HuH-7.5 (cell line): ENCODE data around the gene TMEM88.

Experiments
- DNase-seq: peaks from one replicate; pipeline ENCODE4 v3.0.0; 2011; ENCODE audit warnings: low spot score

Gene TMEM88

GRCh38 chr17:7833011-7833794 is 21.7 kb upstream of the TMEM88 start:
- DNase-seq = no peak

GRCh38 chr17:7833795-7834541 is 20.9 kb upstream of the TMEM88 start, which contains the start of gene KDM6B:
Gene KDM6B, plus strand, starts transcription at chr17:7834217. Its CDS starts 11,338 bp downstream, at chr17:7845555.
- peak; percentile 77 for DNase-seq

- DNase-seq = peak; percentile 48
These were observed 20.3 kb upstream of the TMEM88 start for GRCh38 chr17:7834542-7834956.

GRCh38 chr17:7834957-7835813 is 19.7 kb upstream of the TMEM88 start:
- peak; percentile 86 for DNase-seq

GRCh38 chr17:7835814-7836595 is 18.9 kb upstream of the TMEM88 start:
- no peak for DNase-seq

- peak; percentile 70 for DNase-seq
These were observed 18.1 kb upstream of the TMEM88 start for GRCh38 chr17:7836596-7837407.

- DNase-seq = no peak
These were observed 17.3 kb upstream of the TMEM88 start for GRCh38 chr17:7837408-7838088.

- peak; percentile 41 for DNase-seq
These were observed 16.5 kb upstream of the TMEM88 start for GRCh38 chr17:7838090-7839075.

GRCh38 chr17:7839190-7839875 is 15.5 kb upstream of the TMEM88 start:
- DNase-seq = no peak

- DNase-seq = no peak
These were observed 15.0 kb upstream of the TMEM88 start for GRCh38 chr17:7839876-7840261.

- DNase-seq = no peak
These were observed 14.4 kb upstream of the TMEM88 start for GRCh38 chr17:7840441-7840840.

- DNase-seq = no peak
These were observed 14.0 kb upstream of the TMEM88 start for GRCh38 chr17:7840875-7841274.

- DNase-seq = peak; percentile 54
These were observed 13.4 kb upstream of the TMEM88 start for GRCh38 chr17:7841396-7841914.

GRCh38 chr17:7841915-7842379 is 12.9 kb upstream of the TMEM88 start:
- peak; percentile 80 for DNase-seq

GRCh38 chr17:7842380-7843256 is 12.2 kb upstream of the TMEM88 start:
- peak; percentile 39 for DNase-seq

GRCh38 chr17:7843257-7843535 is 11.7 kb upstream of the TMEM88 start:
- no peak for DNase-seq
